Glutamatergic neuron (in vitro differentiated cells): Measurements from ENCODE around the gene SDCCAG8. TPM values are rescaled to one million over a fixed set of nuclear protein-coding genes. Genes with fewer than 3 reads are reported as not detected.

Source experiments
- DNase-seq: peaks from one replicate; pipeline ENCODE4 v3.0.0; 2022
- H3K27ac Mint-ChIP-seq: one replicate; pipeline ENCODE4 v1.8.0; 2020; ENCODE audit warnings: mild to moderate bottlenecking, mixed read lengths, inconsistent platforms; ENCODE audit not compliant: unreplicated experiment
- H3K27me3 Mint-ChIP-seq: one replicate; pipeline ENCODE4 v1.8.0; 2020; ENCODE audit warnings: mild to moderate bottlenecking, moderate library complexity, mixed read lengths, inconsistent platforms; ENCODE audit not compliant: unreplicated experiment
- H3K36me3 Mint-ChIP-seq: one replicate; pipeline ENCODE4 v1.8.0; 2020; ENCODE audit warnings: mild to moderate bottlenecking, mixed read lengths, inconsistent platforms; ENCODE audit not compliant: unreplicated experiment
- H3K4me1 Mint-ChIP-seq: one replicate; pipeline ENCODE4 v1.8.0; 2020; ENCODE audit warnings: mild to moderate bottlenecking, low read depth, mixed read lengths, inconsistent platforms; ENCODE audit not compliant: unreplicated experiment
- H3K4me3 Mint-ChIP-seq: one replicate; pipeline ENCODE4 v1.8.0; 2020; ENCODE audit warnings: mild to moderate bottlenecking, mixed read lengths, inconsistent platforms; ENCODE audit not compliant: unreplicated experiment
- H3K9me3 Mint-ChIP-seq: one replicate; pipeline ENCODE4 v1.8.0; 2020; ENCODE audit warnings: mild to moderate bottlenecking, moderate library complexity, mixed read lengths, inconsistent platforms; ENCODE audit not compliant: unreplicated experiment
- total RNA-seq: library from RNA; stranded (reverse); fragmentation: NEBNext Ultra II Directional; extraction: Animal tissue kit (Norgen Biotek cat#: 25700); gene quantifications from one replicate; pipeline ENCODE4 v1.2.1, GENCODE V29; 2021; ENCODE audit not compliant: unreplicated experiment
- TF ChIP-seq, protein P1 (sequence below): fragments of 200-600 bp; sonication (generic); IDR thresholded peaks from one replicate; pipeline ENCODE4 v1.5.0; 2021; ENCODE audit not compliant: partially characterized antibody, unreplicated experiment

SDCCAG8 gene
- total RNA-seq, 1 donor from 2014 or later, result 52.8 TPM

DNA sequence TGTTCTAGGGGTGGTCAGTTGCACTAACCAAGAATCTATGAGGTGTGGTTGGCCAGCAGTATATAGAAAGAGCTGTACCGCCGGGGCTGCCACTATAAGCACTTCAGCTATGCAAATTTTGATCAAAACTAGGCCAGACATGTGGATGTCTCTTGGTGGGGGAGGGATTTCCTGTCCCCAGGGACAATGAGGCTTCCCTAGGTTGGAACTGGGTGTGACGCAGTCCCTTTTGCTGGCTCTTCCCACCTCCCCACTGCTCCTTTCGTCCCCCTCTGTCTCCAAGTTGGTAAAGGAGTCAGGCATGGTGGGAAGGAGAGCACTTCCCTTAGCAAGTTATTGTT is 13.6 kb downstream of the SDCCAG8 start:
- Mint-ChIP-seq H3K4me3 (peak overlapping the region; percentile 38), H3K36me3 (no peaks in the 10 kb centered on the region), H3K9me3 (peaks cover 5% of the 10 kb centered on the region), H3K27ac (peak overlapping the region; percentile 17), H3K27me3 (peaks cover 4% of the 10 kb centered on the region), H3K4me1 (peaks cover 24% of the 10 kb centered on the region)
- no peak for DNase-seq
- TF ChIP-seq, protein P1, sequence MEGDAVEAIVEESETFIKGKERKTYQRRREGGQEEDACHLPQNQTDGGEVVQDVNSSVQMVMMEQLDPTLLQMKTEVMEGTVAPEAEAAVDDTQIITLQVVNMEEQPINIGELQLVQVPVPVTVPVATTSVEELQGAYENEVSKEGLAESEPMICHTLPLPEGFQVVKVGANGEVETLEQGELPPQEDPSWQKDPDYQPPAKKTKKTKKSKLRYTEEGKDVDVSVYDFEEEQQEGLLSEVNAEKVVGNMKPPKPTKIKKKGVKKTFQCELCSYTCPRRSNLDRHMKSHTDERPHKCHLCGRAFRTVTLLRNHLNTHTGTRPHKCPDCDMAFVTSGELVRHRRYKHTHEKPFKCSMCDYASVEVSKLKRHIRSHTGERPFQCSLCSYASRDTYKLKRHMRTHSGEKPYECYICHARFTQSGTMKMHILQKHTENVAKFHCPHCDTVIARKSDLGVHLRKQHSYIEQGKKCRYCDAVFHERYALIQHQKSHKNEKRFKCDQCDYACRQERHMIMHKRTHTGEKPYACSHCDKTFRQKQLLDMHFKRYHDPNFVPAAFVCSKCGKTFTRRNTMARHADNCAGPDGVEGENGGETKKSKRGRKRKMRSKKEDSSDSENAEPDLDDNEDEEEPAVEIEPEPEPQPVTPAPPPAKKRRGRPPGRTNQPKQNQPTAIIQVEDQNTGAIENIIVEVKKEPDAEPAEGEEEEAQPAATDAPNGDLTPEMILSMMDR, result no peak

DNA sequence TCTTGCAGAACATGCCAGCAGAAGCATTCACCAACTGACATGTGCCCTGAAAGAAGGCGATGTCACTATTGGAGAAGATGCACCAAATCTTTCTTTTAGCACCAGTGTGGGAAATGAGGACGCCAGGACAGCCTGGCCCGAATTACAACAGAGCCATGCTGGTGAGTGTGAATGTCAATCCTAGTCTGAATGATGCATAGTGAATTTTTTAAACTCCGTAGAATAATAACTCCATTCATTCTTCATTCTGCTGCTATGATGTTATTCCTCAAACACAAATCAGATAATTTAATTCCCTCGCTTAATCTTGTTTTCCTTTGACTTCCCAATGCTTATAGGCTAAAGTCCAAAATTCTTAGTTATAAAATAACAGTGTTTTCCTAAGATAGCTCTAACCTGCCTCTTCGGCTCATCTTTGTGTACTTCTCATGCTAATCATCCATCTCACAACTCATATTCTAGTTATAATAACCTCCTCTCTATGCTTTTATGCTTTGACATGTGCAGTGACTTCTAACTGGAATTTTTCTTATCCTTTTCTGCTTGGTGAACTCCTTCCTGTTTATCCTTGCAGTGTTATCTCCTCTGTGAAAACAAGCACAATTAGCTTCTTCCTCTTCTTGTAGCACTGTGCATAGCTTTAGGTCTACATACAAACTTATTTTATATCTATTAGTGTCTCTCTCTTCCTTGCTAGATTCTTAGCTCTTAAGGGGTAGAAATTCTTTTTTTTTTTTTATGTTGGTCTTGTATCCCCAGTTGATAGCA is 14.4 kb downstream of the SDCCAG8 start:
- no peak for DNase-seq
- Mint-ChIP-seq H3K9me3 (peaks cover 2% of the 10 kb centered on the region), H3K27me3 (no peaks in the 10 kb centered on the region), H3K36me3 (no peaks in the 10 kb centered on the region), H3K4me1 (peaks cover 17% of the 10 kb centered on the region), H3K27ac (no peak overlapping the region), H3K4me3 (no peak overlapping the region)
- TF ChIP-seq, protein P1, result no peak

DNA sequence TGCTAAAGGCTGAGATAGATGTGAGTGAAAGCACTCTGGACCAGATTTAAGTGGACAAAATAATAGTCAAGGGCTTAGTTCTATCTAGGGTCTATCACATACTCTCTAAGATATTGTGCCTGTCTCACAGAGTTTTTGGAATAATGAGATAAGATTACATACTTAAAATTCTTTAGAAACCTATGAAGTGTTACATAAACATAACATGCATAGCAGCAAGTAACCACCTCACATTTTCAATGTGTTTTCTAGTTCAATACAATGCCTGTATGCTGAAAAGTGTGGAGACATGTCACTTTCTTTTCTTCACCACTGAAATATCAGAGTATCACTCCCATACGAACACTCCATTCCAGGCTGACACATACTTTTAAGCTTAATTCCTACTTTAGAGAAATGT is 16.2 kb downstream of the SDCCAG8 start:
- H3K27me3 Mint-ChIP-seq, result no peaks in the 10 kb centered on the region
- H3K27ac Mint-ChIP-seq, result no peak overlapping the region
- TF ChIP-seq, protein P1, result no peak
- no peak overlapping the region for H3K4me3 Mint-ChIP-seq
- no peaks in the 10 kb centered on the region for H3K36me3 Mint-ChIP-seq
- peaks cover 2% of the 10 kb centered on the region for H3K9me3 Mint-ChIP-seq
- DNase-seq, result no peak
- H3K4me1 Mint-ChIP-seq, result peaks cover 17% of the 10 kb centered on the region

DNA sequence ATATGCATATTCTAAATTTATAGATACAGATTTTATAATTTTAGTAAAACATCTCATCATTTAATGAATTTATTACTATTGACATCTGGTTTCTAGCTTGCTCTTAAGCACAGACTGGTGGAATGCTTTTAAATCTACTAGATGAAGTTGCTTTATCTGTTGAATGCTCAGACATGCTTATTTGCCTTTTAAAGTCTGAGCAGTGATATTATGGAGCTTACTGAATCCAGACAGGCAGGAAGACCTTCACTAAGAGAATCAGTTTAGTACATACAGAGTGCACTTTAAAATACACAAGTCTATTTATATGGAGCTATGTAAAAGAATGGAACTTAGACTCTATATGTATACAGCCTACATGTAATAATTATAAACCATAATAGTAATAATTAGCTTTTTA is 16.6 kb downstream of the SDCCAG8 start:
- DNase-seq, result no peak
- H3K9me3 Mint-ChIP-seq, result peaks cover 2% of the 10 kb centered on the region
- no peaks in the 10 kb centered on the region for H3K36me3 Mint-ChIP-seq
- no peak overlapping the region for H3K4me3 Mint-ChIP-seq
- H3K27me3 Mint-ChIP-seq, result no peaks in the 10 kb centered on the region
- H3K4me1 Mint-ChIP-seq, result peaks cover 17% of the 10 kb centered on the region
- TF ChIP-seq, protein P1, result no peak
- H3K27ac Mint-ChIP-seq, result no peak overlapping the region

DNA sequence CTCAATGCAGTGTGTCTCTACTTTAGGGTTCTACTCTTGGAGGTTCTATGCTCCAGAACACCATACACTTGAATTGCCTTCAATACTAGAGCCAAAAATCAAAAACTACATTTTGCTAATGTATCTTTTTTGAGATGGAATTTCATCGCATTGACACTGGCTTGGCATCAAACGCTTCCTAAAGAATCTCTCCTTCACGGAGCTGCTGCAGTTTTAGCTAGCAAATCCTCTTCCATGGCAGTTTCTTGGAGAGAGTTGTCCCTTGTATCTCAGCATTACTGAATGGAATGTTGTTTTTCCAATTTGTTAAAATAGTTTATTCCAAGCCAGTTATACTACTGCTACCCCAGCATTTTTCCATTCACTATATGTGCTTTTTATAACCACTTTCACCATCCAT is 17.7 kb downstream of the SDCCAG8 start:
- TF ChIP-seq, protein P1, result no peak
- no peak for DNase-seq
- Mint-ChIP-seq H3K27ac (no peak overlapping the region), H3K4me3 (no peak overlapping the region), H3K4me1 (peaks cover 15% of the 10 kb centered on the region), H3K27me3 (no peaks in the 10 kb centered on the region), H3K9me3 (no peaks in the 10 kb centered on the region), H3K36me3 (no peaks in the 10 kb centered on the region)
